ENCODE data around the gene TEP1.

DNA sequence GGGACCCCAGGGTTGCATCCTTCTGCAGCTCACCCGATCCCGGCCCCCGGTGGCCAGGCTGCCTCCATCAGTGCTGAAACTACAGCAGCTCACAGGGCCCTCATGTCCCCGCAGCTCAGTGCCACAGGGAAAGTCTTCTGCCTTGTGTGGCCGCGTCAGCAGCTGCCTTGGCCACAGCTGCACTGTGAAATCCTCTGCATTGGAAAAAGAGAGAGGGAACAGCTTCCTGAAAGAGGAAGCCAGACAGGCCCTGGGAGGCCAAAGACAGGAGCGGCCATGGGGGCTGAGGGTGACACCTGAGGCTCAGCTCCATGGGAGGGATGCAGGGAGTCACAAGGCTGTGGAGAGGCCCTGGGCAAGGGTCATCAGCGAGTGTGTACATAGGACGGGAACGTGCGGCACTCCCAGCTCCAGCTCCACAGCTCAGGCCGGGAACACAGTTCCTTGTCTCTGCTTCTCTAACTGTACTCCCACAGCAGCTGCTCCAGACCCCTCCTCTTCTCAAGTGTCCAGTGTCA is 37.2 kb downstream of the TEP1 start:
- TF ChIP-seq, protein P1, sequence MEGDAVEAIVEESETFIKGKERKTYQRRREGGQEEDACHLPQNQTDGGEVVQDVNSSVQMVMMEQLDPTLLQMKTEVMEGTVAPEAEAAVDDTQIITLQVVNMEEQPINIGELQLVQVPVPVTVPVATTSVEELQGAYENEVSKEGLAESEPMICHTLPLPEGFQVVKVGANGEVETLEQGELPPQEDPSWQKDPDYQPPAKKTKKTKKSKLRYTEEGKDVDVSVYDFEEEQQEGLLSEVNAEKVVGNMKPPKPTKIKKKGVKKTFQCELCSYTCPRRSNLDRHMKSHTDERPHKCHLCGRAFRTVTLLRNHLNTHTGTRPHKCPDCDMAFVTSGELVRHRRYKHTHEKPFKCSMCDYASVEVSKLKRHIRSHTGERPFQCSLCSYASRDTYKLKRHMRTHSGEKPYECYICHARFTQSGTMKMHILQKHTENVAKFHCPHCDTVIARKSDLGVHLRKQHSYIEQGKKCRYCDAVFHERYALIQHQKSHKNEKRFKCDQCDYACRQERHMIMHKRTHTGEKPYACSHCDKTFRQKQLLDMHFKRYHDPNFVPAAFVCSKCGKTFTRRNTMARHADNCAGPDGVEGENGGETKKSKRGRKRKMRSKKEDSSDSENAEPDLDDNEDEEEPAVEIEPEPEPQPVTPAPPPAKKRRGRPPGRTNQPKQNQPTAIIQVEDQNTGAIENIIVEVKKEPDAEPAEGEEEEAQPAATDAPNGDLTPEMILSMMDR (conservative IDR thresholded peaks at IDR 0.05): no peak
- no peak for TF ChIP-seq ZFX (IDR thresholded peaks at IDR 0.05)

Measured in C4-2B (cell line).